Suppressor macrophage (primary cell): Measurements from ENCODE around the gene FAM118A.
"Not testable (repeated sequence)": the region's sequence is repeated elsewhere in the genome, so short reads cannot be mapped to it uniquely, and the experiment has no call there.

Source experiments
- DNase-seq, 4 experiments: peaks; one replicate each; pipeline ENCODE4 v3.0.0-alpha.2; 2020 to 2022
- total RNA-seq, 17 experiments: gene quantifications; one replicate each; lab custom pipeline; 2026; ENCODE audit warnings: mixed read lengths in 6 of 17, inconsistent platforms in 3 of 17; lab: John Stamatoyannopoulos, UW

The FAM118A gene
- total RNA-seq = 3.6 to 28.0 (median 11.9) reads per million in 17 experiments

DNA sequence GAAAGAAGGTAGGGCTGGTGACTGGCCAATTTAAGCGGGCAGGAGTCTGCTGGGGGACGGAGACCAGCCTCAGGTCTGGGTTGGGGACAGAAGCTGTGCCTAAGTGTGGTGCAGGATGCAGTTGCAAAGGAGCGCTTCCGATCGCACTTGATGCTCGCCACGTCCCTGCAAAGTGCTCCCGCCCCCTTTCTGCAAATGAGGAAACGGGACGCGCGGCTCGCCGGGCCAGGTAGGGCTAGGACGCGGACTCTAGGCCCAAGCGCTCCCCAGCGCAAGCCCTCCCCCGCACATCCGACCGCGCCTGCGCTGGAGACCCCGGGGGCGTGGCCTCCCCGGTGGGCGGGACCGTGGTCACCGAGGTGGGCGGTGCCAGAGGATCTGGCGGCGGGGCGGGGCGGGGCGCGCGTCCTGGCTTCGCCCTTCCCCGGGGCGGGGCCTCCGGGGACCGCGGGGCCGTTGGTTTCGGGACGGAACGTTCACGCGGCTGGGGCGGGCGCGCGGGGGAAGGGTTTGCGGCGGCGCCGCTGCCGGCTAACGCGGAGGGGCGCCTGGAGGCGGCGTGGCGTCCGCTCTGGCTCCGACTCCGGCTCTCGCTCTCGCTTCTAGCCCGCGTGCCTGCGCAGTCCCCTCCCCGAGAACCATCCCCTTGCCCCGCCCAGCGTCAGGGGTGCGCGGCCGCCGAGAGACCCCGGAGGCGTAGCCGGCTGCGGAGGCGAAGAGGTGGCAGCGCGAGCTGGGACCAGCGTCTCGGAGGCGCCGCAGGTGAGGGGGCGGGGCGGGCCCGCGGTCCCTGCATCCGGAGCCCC, at the start of gene FAM118A:
Gene FAM118A, plus strand, starts transcription at position 513 of the 806 bp plus-strand sequence. CDS start 12,446 bp downstream, outside the sequence.
- peak; percentile 93 to 98 (median 98) for DNase-seq

DNA sequence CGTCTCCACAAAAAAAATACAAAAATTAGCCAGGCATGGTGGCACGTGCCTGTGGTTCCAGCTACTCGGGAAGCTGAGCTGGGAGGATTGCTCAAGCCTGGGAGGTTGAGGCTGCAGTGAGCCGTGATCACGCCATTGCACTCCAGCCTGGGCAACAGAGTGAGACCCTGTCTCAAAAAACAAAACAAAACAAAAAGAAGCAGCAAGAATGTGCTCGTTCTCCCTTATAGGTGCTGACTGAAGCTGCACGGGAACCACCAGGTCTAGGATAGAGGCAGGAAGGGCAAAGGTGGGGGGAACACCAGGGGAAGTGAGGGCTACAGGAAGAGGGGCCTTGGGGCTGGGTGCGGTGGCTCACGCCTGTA, 49.4 kb upstream of the FAM118A start:
- not testable (repeated sequence) for DNase-seq

DNA sequence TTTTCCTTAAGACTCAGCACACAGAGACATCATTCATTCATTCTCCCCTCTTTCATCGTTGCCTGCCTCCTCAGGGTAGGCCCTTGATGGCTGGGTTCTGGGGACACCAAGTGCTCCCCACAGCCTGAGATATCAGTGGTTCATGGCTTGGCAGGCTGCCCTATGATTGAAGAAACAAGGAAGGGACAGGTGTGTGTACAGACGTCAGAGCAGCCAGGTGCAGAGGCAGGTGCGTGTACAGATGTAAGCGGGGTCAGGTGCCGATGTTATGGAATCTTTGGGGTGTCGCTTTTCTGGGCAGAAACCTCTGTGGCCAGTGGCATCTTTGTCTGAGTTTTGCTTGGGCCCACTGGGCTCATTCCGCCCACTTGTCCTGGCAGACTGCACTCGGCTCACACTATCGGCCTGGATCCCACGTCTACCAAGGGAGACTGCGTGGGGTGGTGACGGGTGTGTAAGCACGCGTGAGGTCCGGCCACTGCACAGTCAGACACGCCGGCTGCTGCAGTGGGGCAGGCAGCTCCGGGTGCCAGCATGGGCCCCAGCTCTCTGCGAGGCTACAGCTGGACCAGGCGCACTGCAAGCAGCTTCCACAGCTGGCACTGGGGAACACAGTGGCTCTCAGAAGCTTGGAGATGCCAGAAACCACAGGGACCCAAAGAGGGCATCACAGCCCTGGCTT, 48.2 kb upstream of the FAM118A start:
- DNase-seq = no peak

DNA sequence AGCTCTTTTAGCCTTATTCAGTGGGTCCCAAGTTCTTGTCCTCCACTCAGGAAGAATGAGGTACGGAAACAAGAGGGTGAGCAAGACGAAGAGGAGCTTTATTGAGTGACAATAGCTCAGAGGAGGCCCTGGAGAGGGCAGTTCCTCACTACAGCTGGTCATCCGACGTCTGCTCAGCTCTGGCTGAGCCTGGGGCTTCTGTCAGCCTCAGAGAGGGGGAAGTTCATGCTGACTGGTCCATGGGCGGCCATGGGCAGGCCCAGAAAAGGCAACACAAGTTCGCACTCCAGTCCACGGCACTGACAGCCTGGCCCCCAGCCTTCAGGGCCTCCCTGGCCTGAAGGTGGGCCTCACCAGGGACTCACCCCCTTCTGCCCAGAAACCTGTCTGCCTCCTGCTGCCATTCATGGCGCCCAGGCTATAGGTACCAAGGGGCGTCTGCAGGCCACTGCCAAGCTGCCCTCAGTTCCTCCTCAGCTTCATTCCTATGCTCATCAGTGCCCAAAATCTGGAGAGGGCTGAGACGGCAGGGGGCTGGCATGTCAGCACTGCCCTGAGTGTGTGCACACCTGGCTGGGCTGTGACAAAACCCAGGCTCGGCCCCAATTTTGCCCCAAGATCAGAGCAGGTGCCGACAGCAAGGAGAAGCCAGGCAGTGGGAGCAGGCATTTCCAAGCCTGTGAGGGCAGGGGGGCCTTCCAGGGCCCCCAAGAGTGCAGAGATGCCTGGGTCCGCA, 47.4 kb upstream of the FAM118A start:
- DNase-seq = peak; percentile 78 to 89 (median 85)

DNA sequence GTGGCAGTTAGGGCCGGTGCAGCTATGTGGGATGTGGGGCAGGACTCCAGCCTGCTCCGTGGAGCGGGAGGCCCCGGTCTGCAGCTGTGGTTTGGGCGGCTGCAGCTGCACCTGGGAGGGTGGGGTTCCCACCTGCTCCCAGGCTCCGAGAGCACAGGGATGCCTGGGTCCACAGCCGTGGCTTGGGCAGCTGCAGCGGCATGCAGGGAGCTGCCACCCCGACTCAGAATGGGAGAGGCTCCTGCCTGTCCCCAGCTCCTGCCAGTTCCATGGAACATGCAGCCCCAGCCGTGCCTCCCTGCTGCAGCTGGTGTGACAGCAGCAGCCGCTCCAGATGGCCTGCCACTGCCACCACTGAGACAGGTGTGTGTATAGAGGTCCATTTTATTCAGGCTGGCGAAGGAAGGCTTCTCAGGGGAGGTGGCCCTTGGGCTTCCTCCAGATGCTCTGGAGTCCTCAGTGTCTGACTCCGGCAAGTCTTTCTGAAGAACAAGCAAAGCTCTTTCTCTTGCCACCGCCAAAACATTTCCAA, 46.7 kb upstream of the FAM118A start:
- DNase-seq = no peak

DNA sequence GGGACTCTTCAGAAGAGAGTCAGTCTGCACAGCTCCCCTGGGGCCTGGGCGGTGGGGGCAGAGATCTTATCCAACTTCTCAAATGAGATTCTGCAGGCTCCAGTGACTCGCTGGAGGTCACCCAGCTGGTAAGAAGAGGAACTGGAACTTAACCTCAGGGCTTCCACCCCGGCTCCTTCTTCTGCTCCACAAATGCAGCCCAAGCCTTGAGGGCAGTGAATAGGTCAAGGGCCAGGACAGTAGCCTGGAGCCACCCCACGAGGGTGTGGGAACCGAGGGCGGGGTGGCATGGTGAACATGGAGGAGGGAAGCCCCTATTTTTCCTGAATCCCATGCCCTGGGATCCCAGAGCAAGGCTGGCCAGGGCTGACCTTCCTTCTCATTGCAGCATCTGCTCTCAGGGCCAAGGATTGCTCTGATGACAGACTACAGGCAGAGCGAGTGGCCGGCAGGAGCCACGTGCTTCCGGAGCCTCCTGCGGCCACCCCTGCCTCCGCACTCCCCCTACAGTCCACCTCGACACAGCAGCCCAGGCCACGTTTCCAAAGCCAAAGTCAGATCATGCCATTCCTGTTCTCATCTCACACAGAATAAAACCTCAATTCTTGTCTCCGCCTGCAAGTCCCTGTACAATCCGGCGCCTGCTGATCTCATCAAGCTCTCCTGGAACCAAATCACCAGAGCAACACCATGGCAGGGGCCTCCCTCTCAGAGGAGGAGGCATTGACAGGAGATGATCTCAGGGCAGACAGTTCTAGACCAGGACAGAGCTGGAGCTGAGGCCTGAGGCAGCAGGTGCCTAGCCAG, 46.1 kb upstream of the FAM118A start:
- DNase-seq = peak; percentile 84 to 94 (median 92)

DNA sequence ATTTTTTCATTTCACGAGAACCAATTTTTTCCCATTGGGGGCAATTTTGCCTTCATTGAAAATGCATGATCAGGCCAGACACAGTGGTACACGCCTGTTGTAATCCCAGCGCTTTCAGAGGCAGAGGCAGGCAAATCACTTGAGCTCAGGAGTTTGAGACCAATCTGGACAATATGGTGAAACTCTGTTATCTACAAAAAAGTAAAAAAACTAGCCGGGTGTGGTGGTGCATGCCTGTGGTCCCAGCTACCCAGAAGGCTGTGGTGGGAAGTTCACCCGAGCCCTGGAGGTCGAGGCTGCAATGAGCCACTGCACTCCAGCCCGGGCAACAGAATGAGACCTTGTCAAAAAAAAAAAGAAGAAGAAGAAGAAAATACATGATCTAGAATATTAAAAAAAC, 44.2 kb upstream of the FAM118A start:
- DNase-seq = no peak

DNA sequence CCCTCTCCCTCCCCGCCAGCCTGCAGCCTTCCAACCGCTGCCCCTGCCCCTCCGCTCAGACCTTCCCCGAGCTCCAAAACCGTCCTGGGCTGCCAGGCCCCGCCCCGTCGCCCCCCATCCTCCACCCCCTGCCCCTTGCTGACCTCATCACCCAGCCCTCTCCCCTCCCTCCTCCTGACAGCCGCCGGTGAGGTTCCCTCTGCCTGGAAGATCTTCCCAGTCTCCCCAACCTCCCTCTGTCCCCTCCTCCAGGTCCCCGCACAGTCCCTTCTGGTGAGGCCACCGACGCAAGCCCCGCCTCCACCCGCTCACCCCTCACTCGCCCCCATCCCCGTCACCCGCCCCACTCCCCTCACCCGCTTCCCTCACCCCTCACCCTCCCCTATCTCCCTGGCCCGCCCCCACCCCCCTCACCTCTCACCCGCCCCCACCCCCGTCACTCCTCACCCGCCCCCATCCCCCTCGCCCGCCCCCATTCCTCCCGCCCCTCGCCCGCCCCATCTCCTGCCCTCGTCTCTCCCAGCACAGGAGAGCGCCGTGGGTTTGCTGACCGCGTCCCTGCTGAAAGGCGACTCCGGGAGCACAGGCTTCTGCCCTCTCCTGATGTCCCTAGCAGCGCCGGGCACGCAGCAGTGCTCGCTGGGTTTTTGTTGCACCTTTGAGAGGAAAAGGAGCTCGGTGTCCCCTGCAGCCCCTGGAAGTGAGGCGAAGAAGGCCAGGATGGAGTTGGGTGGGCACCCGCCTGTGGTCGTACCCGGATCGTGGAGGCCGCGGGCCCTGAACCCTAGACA, 41.4 kb upstream of the FAM118A start:
- DNase-seq = peak; percentile 30 to 67 (median 50)

DNA sequence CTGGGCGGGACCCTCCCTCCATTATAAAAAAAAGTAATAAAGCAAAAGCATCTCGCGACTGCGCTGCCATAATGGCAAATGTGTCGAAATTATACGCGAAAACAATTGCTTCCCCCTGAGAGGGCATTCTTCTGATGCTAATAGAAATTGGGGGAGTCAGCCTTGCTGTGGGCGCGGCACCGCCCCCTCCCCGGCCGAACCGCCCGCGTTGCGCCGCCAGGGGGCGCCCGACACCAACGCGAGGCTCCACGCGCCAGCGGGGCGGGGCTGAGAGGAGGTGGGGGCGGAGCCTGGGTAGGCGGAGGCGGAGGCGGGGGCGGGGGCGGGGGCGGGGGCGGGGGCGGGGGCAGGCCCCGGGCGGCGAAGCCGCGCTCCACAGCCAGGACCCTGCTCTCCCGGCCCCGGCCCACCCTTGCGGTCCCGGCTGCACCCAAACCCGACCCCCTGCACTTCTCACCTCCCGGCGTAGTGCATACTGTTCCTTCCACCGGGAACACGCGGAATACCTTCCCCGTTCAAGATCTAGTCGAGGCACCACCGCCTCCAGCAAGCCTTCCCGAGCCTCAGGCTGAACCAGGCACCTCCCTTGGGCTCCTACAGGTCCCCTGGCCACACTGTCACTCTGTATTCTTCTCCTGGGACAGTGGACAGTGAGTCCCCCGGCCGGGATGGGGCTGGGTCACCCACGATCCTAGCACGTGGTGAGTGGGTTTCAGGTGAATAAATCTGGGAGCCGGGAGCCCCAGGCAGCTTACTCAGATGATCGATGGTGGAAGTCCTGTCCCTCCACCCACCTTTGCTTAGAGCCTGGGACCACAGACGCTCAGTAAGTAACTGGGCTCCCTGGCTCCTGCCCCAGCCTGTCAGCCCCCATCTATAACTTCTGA, 40.5 kb upstream of the FAM118A start:
- DNase-seq = peak; percentile 82 to 95 (median 92)

DNA sequence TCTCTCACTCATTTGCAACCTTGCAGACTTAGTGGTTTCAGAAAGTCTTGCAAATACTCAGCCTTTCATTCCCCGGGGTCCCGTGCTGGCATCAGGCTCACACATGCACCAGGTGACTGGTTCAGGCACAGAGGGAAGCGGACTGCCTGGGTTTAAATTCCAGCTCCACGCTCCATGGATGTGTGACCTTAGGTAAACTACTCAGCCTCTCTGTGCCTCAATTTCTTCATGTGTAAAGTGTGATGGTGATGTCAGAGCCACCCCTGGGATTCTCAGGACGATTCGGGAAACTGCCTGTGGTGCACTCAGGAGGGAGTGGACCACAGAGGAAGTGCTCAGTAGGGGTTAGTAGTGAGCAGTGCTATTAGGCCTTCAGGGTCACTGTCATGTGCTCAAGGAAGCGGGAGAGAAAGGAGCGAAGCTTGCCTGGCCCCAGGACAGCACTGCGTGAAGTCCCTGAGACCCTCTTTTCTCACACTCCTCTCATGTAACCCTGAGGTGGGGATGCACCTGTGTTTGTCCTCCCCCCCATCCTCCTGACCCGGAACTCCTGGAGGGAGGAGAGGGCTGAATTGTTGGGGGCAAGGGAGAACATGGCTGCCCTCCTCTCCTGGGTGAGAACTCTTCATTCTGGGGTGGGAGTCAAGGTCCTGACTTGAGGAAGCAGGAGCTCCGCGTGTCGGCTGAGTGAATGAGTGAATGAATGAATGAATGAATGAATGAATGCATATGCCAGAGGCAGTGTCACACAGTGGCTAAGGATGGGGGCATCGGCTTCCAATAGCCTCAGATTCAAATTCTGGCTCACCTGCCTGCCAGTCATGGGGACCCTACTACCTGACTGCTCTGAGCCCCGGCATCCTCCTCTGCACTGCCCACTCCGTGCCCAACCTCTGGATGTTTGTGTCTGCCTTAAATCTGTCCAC, 39.4 kb upstream of the FAM118A start:
- peak; percentile 68 to 84 (median 78) for DNase-seq

DNA sequence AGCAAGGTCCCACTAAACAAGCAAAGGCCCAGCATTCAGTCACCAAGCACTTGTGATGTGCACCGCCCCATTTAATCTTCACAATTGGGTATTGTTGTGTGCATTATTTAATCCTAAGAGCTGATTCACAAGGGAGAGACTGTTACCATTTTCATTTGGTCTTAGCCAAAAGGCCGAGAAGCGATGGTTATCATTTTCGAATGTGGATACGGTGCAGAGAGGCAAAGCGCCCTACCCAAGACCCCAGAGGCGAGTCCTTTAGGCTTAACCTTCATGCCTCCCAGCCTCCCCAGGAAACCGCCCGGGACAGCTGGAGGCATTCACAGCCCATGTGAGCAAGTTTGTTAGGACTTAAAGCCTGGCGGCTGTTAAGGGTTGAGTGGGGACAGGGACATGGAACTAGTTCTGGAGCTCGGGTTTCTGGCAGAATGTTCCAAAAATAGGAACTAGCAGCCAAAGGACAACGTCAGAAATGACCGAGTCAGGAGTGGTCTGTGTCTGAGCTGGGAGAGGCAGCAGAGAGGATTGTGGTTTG, 38.0 kb upstream of the FAM118A start:
- peak; percentile 82 to 93 (median 86) for DNase-seq

DNA sequence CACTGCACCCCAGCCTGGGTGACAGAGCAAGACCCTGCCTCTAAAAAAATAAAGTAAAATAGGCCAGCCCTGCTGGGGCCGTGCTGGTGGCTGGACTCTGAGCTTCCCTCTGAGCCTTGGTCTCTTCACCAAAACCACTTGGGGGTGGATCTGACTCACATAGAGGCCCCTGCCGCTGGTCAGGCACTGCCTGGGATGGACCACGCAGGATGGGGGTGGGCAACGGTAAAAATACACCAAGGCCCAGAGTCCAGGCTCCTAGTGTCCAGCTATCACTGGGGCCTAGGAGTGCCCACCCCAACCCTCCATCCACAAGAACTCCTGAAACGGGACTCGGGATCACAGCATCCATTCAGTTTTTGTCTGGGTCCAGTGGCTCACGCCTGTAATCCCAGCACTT, 37.2 kb upstream of the FAM118A start:
- DNase-seq = no peak

DNA sequence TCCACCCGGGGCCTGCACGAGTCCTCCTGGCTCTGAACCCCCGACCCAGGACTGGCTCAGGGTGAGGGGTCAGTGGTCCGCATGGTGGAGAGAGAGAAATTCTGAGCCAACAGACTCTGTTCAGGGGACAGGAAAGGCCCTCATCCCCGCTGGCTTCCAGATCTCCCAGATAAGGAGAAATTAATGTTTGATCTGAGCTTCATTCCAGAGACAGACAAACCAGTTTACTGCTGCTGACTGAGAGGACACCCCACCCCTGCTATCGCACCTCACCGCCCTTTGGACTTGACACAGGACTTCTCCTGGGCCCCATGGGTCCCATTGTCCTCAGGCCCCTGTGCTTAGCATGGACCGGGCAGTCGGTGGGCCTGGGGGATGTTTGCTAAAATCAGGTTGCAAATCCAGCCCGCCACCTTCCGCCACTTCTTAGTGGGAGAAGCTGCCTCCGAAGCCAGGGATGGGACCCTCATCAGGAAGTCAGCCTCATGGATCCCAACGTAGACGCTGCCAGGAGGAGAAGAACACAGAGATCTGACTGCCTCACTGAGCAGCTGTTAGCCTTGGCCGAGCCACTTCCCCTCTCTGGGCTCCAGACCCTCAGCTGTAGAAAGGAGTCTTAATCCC, 36.2 kb upstream of the FAM118A start:
- DNase-seq = no peak

DNA sequence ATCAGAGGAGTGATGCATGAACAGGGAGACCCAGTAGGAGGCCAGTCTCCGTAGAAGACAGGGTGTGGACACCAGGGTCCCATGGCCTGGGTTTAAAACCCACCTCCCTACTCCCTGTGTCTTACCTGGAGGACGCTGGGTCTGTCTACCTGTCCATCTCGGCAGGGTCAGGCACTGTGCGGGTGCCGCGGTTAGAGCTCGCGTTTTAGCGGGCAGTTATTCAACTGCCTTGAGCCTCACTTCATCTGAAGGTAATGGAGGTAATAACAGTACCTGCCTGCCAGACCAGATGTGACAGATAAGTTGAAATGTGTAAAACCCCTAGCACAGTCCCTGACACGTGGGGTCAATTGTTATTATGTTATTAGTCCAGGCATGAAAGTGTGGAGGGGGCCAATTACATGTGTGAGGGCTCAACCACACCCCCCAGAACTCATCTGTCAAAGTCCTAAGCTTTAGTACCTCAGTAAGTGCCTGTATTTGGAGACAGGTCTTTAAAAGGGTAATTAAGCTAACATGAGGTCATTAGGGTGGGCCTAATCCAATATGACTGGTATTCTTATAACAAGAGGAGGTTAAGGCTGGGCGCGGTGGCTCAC, 33.1 kb upstream of the FAM118A start:
- DNase-seq = no peak

DNA sequence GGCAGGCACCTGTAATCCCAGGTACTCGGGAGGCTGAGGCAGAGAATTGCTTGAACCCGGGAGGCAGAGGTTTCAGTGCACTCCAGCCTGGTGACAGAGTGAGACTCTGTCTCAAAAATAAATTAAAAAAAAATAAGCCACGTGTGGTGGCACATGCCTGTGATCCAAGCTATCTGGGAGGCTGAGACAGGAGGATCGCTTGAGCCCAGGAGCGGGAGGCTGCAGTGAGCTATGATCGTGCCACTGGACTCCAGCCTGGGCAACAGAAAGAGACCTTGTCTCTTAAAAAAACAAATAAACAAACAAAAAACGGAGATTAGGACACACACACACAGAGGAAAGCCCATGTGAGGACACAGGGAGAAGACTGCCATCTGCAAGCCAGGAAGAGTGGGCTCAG, 32.0 kb upstream of the FAM118A start:
- not testable (repeated sequence) for DNase-seq

DNA sequence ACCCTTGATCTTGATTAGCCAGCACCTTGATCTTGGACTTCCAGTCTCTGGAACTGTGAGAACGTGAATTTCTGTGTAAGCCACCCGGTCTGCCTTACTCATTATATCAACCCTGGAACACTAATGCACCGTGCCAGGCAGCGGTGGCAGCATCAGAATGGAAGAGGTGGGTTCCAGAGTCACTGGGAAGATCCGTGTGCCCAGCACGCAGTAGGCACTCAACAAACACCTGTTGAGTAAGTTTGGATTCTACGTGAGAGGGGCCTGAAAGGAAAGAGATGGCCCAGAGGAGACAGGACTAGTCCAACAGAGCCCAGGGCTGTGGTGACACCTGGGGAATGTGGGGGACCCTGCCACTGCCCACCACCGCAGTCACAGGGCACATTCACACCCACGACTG, 31.6 kb upstream of the FAM118A start:
- DNase-seq = no peak

DNA sequence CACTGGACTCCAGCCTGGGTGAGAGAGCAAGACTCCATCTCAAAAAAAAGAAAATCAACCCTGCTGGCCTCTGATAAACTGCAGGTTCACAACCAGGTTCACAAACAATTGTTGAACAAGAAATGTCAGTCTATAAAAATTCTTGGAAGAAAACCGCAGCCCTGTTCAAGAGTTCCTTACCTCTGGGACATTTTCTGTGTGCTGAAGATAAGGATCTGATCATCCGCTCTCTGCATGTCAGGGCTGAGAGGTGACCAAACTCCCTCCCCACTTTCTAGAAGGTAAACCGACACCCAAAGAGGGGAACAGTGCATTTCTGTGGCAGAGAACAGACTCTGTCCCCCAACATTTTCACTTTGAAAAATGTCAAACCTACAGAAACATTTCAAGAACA, 29.1 kb upstream of the FAM118A start:
- no peak for DNase-seq

DNA sequence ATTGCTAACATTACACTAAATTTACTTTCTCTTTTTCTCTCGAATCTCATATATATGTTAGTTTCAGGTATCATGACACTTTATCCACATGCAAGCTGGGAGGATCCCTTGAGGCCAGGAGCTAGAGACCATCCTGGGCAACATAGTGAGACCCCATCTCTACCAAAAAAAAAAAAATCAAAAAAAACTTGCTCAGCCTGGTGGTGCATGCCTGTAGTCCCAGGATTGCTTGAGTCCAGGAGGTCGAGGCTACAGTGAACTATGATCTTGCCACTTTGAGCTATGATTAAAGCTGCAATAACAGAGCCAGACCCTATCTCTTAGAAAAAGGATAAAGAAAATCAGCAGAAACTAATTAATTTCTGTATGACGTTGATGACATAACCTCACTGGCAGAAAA, 28.7 kb upstream of the FAM118A start:
- no peak for DNase-seq
